GM13976 (cell line): ENCODE measurements around the gene FREM3.

Experiments used
- DNase-seq: peaks from one replicate; pipeline ENCODE4 v3.0.0; 2012; ENCODE audit warnings: low spot score
- CTCF ChIP-seq: IDR thresholded peaks from 2 replicates; pipeline ENCODE4 v1.5.1; 2012; ENCODE audit warnings: borderline replicate concordance, mild to moderate bottlenecking; ENCODE audit not compliant: insufficient read depth; ENCODE audit errors: extremely low read depth, missing control alignments, control extremely low read depth
- in situ Hi-C: fragments of 300-500 bp; cut with MboI; formaldehyde crosslinking; loops from one replicate; pipeline ENCODE4 v1.12.0; 2022; ENCODE audit warnings: low sequenced_read_pairs, mixed read lengths, inconsistent platforms; ENCODE audit not compliant: unreplicated experiment

The FREM3 gene

DNA sequence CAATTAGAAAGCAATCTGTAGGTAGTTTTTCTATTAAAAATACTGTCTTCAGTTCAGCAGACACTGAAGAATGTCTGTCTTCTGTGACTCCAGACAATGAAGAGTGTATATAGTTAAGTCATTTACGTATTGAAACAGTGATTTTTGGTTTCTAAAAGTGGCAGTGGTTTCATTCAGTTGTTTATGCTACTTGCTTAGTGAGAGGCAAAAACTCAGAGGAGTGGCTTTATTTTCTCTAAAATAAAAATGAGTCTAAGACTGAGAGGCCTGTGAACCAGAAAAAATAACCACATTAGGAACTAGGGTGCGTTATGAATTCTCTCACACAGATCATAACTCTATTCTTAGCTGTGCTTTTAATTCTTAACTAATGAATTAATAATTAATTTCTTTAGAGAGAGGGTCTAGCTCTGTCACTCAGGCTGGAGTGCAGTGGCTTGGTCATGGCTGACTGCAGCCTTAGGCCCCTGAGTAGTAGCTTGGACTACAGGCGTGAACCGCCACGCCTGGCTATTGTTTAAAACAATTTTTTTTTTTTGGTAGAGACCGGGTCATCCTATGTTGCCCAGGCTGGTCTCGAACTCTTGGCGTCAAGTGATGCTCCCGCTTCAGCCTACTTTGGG lies 31.4 kb downstream of the FREM3 start:
- in situ Hi-C loops, result no loop called here
- TF ChIP-seq CTCF, result no peak
- peak; percentile 37 for DNase-seq

DNA sequence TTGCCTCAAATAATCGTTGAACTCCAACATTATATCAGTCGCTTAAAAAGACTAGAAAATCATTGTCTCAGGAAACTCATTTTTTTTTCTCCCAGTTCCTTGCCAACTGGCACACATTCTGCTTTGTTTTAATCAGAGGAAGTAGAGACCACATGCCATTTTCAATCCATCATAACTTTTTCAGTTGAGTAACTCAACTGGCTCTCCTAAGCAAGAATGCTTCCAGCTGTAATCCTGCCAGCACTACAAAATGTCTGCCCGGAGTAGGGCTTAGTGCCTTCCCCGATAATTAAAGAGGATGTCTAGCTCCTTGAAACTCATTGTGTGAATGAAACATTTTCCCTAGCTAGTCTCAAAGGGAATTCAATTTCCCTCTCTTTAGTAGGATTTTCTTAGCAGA lies 33.0 kb downstream of the FREM3 start:
- no peak for TF ChIP-seq CTCF
- DNase-seq, result no peak
- in situ Hi-C loops, result no loop called here

DNA sequence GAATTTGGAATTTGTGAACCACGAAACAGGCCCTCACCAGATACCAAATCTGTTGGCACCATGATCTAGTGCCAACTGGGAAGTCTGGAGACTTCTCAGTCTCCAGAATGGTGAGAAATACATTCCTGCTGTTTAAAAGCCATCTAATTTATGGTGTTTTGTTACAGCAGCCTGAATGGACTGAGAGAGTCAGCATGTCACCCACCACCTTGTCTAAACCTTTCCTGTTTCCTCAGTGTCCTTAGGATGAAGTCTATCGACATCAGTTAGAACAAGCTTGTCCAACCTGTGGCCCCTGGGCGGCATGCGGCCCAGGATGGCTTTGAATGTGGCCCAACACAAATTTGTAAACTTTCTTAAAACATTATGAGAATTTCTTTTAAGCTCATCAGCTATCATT lies 42.1 kb downstream of the FREM3 start:
- TF ChIP-seq CTCF, result no peak
- in situ Hi-C loops, result no loop called here
- no peak for DNase-seq

DNA sequence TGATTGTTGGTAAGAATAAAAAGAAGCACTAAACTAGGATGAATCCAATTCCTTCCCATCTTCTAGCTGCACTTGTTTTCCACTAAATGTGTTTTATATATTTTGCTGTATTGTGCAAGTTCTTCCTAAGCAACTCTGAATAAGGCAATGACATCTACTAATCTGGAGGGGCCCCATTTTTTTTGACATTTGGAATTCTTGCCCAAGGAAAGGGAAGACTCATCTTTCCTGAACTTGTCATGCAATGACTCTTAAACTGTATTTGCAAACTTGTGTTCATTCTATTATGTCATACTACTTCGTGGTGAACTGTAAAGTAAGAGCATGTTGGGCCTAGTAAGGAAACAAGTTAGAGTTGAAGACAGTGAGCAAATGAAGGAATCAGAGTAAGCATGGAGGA lies 45.9 kb downstream of the FREM3 start:
- no peak for TF ChIP-seq CTCF
- in situ Hi-C loops, result no loop called here
- no peak for DNase-seq

- no peak for DNase-seq
- in situ Hi-C loops, result no loop called here
- no peak for TF ChIP-seq CTCF
These were observed 47.4 kb downstream of the FREM3 start for GRCh38 chr4:143653031-143653430.

DNA sequence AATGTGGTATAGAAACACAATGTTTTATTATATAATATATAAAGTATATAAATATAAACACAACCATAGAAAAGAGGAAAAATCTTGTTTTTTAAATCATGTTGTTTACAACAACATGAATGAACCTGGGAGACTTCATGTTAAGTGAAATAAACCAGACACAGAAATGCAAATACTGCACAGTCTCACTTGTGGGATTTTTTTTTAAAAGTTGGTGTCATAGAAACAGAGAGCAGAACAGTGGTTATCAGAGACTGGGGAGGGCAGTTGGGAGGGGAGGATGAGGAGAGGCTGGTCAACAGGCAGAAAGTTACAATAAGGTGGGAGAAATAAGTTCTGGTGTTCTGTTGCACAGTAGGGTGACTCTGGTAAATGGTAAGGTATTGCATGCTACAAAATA lies 57.1 kb downstream of the FREM3 start:
- in situ Hi-C loops, result no loop called here
- no peak for TF ChIP-seq CTCF
- DNase-seq, result no peak
